NOMO-1 treated with DMSO at 0.1 percent for 48 hours (cell line): Measurements from ENCODE around the gene SMARCA2.

Experiments used
- DNase-seq: peaks from one replicate; lab custom pipeline; 2025; ENCODE audit not compliant: unreplicated experiment; lab: John Stamatoyannopoulos, UW

SMARCA2 gene

DNA sequence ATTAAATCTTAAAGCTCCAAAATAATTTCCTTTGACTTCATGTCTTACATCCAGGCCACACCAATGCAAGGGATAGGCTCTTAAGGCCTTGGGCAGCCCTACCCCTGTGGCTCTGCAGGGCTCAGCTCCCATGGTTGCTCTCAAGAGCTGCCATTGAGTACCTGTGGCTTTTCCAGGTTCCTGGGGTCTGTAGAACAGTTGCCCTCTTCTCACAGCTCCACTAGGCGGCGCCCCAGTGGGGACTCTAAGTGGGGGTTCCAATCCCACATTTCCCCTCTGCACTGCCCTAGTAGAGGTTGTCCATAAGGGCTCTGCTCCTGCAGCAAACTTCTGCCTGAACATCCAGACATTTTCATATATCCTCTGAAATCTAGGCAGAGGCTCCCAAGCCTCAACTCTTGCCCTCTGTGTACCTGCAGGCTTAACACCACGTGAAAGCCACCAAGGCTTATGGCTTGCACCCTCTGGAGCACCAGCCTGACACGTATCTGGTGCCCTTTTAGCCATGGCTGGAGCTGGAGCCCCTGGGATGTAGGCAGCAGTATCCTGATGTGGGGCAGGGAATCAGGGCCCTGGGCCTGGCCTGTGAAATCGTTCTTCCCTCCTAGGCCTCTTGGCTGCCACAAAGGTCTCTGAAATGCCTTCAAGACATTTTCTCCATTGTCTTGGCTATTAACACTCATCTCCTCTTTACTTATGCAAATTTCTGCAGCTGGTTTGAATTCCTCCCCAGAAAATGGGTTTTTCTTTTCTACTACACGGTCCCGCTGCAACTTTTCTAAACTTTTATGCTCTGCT, 185.1 kb downstream of the SMARCA2 start:
- no peak for DNase-seq

DNA sequence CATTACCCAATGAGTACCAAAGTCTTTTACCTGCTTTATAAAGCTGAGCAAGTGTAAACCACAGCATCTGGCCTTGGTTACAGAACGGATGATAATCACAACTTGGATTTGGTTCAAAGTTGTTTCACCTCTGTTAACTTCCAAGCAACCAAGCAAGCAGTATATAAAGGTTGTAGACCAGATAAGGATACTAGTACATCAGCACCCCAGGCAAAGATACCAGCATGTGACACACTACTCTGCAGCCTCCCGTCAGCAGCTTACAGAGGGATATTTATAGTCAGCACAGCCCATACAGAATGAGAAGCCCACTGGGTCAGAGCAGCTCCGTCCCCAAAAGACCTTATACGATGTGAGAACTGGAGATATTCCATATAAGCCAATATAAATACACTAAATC, 193.3 kb downstream of the SMARCA2 start:
- no peak for DNase-seq

DNA sequence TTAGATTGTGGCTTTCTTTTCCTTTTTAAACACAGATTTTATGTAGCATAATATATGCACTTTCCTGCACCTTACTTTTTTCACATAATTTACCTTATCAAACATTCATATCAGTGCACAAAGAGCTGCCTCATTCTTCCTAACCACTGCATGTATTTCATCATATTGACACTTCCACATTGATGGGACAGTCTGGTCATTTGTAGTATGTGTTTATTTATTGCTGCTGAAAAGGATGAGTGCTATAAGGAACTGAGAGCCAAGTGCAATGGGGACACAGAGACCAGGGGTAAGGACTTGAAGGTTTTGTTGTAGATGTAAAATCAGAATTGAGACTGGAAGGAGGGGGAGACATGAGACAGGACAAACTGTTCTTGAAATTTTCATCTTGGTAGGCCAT, 193.8 kb downstream of the SMARCA2 start:
- DNase-seq: peak; percentile 43

- peak; percentile 36 for DNase-seq
These were observed 194.3 kb downstream of the SMARCA2 start for GRCh38 chr9:2209400-2209799.

- DNase-seq: no peak
These were observed 195.1 kb downstream of the SMARCA2 start for GRCh38 chr9:2210201-2210600.

- no peak for DNase-seq
These were observed 198.8 kb downstream of the SMARCA2 start for GRCh38 chr9:2213830-2214468.

- DNase-seq: no peak
These were observed 199.6 kb downstream of the SMARCA2 start for GRCh38 chr9:2214707-2215106.

- DNase-seq: no peak
These were observed 200.8 kb downstream of the SMARCA2 start for GRCh38 chr9:2215921-2216441.

DNA sequence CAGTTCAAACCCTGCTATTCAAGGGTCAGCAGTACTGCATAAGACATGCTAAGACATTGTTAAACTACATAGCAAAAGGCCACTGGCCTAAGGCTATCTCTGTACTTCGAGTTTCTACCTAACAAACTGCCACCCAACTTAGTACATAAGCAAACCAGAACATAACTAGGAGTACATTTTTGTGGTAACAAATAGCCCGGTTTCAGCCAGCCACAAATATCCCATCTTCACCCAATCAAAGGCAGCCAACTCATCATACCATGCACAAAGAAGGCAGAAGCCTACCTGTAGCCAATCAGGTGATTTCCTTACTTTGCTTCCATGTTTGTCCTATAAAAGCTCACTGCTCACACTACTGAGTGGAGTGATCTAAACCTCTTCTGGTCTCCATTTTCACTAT, 201.4 kb downstream of the SMARCA2 start:
- DNase-seq: no peak

DNA sequence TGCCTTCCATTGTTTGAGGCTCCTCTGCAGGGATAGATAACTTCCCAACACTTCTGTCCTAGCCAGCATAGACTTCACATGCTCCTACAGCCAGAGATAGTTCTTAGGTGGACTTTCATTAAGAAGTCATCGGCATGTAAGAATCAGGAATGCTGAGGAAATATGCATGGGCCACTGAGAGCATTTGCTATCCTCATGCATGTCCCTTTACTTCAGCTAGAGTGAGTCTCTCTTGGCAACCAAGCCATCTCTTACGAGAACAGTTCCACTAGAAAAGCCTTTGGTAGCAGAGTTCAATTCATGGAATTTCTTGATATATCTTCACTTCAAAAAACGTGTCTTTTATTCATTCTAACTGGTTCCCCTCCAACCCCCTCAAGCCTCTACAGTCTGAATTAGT, 202.4 kb downstream of the SMARCA2 start:
- DNase-seq: no peak

DNA sequence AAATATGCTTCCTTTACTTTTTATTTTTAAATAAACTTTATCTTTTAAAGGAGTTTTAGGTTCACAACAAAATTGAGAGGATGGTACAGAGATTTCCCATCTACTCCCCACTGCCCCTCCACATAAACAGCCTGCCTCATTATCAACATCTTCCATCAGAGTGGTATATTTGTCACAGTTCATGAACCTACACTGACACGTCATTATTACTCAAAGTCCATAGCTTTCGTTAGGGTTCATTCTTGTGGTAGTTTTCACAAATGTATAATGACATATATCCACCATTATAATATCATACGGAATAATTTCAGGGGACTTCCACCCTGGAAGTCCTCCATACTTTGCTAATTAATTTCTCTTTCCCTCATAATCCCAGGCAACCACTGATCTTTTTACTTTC, 204.9 kb downstream of the SMARCA2 start:
- no peak for DNase-seq

- DNase-seq: no peak
These were observed 212.2 kb downstream of the SMARCA2 start for GRCh38 chr9:2227144-2227867.

DNA sequence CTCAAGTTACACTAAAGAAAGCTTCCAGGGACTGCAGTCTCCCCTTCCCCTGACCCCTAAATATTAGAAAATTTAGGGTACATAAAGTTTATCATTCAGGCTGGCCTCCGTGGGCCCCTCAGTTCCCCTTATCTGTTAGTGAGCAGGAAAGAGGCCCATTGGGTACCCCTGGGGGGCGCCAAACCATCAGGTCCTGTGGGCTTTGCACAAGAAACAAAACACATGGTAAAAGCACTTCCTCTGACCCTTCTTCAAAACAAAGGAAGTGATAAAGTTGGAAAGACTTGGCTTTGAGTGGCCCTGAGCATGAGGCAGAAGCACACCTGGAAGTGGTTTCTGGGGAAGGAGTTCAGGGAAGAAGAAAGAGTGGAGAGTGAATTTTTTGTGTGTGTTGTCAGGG, 213.0 kb downstream of the SMARCA2 start:
- DNase-seq: peak; percentile 55

- peak; percentile 1 for DNase-seq
These were observed 213.5 kb downstream of the SMARCA2 start for GRCh38 chr9:2228641-2229040.

DNA sequence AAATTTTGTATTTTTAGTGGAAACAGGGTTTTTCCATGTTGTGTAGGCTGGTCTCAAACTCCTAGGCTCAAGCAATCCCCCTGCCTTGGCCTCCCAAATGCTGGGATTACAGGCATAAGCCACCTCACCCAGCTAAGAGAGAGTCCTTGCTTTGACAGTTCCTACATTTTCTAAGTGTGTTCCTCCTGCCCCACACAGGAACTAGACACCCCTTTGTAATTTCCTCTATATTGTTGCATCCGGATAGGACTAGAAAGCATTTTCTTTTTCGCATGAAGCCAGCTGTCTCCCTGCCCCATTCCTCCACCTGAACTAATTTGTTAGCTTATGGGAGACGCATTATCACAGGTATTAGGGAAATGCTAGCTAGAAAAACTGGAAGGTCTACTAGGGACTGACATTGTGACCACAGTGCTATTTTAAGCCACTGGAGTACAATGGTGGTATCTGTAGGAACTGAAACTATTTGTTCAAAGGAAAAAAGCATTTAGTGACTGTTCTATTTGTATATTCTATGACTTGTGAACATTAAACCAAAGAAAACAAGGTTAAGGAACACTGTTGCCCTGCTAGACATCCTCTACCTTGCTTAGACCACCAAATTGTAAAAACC, 214.1 kb downstream of the SMARCA2 start:
- peak; percentile 58 for DNase-seq

DNA sequence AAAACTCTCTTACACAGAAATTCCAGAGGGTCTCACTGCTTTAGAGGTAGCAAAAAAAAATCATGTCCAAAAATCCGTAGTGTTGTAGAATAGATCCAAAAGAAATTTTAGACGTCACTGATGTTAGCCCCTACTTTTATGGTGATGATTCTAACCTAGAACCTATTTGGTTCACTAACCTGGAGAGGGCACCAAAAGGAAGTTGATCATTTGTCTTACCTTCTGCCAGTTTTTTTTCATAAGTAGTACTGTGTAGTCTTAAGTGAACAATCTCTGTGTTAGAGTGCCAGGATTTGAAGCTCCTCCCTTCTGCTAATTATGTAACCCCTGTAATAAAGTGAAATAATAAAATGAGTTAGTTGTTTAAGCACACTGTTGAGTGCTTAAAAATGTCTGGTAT, 215.2 kb downstream of the SMARCA2 start:
- peak; percentile 38 for DNase-seq

- DNase-seq: no peak
These were observed 216.0 kb downstream of the SMARCA2 start for GRCh38 chr9:2231101-2231500.

DNA sequence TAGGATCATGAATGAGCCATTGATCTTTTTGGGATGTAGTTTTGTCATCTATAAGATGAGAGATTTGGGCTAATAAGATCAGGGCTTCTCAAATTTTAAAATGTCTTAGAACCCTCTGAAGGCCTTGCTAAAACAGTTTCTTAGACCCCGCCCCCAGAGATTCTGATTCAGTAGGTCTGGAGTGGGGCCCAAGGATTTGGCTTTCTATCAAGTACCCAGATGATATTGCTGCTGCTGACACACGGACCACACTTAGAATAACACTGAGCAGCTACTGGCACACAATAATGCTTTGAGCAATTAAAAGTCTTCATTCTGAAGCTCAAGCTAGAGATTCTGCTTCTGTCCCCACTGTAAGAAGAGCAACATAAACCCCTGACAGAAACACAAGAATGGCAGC, 216.7 kb downstream of the SMARCA2 start:
- no peak for DNase-seq

DNA sequence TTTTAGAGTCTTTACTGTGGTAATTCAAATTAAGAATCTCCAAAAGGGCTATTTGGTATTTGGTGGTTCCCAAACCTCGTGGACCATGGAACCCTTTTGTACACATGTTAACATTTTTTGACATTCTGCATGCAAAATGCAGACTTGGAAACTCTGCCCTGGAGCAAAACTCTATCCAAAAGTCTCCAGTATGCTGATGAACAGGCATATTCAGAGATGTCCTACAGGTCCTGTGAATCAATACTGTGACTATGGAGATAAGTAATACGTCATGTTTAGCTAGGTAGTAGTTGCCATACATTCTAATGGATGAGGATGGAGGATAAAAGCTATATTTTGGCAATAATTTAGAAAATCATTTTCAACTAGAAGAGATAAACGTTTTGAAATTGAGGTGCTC, 218.1 kb downstream of the SMARCA2 start:
- DNase-seq: no peak

GRCh38 chr9:2234371-2234893, 219.3 kb downstream of the SMARCA2 start:
- no peak for DNase-seq

- no peak for DNase-seq
These were observed 220.5 kb downstream of the SMARCA2 start for GRCh38 chr9:2235623-2236022.
